GM12878 (cell line): ENCODE data around the gene SHROOM1.

Experiments
- CHD2 ChIP-seq: IDR thresholded peaks from 2 replicates; pipeline ENCODE4 v1.6.1; 2011; ENCODE audit warnings: low read depth, low read length, improper control_type of control experiment, borderline replicate concordance
- DPF2 ChIP-seq: fragments of 450-650 bp; IDR thresholded peaks from 2 replicates; pipeline ENCODE4 v1.6.1; 2017; ENCODE audit warnings: mild to moderate bottlenecking
- EZH2 ChIP-seq: IDR thresholded peaks from 2 replicates; pipeline ENCODE4 v1.6.1; 2012; ENCODE audit warnings: low read depth, mild to moderate bottlenecking, control low read depth, inconsistent platforms, low read length, borderline replicate concordance; ENCODE audit not compliant: control insufficient read depth
- MXI1 ChIP-seq: fragments of 150-350 bp; IDR thresholded peaks from 2 replicates; pipeline ENCODE4 v1.6.1; 2011; ENCODE audit warnings: low read depth, mild to moderate bottlenecking, inconsistent platforms, low read length, improper control_type of control experiment
- POLR2A ChIP-seq: IDR thresholded peaks from 2 replicates; pipeline ENCODE4 v1.6.1; 2011; ENCODE audit warnings: low read depth, mild to moderate bottlenecking, low read length
- POLR2AphosphoS5 ChIP-seq: IDR thresholded peaks from 2 replicates; pipeline ENCODE4 v1.6.1; 2011; ENCODE audit warnings: mild to moderate bottlenecking, low read length, inconsistent platforms
- POU2F2 ChIP-seq: IDR thresholded peaks from 3 replicates; pipeline ENCODE4 v1.6.1; 2011; ENCODE audit warnings: low read depth, mild to moderate bottlenecking, low read length, borderline replicate concordance
- RAD51 ChIP-seq: fragments of 450-650 bp; IDR thresholded peaks from 2 replicates; pipeline ENCODE4 v1.6.1; 2016; ENCODE audit warnings: moderate library complexity, mild to moderate bottlenecking, inconsistent platforms
- SREBF1 ChIP-seq: IDR thresholded peaks from 2 replicates; pipeline ENCODE4 v1.6.1; 2012; ENCODE audit warnings: mild to moderate bottlenecking, low read length
- TF ChIP-seq, protein P1 (sequence below), 3 experiments: IDR thresholded peaks in 2 of 3; conservative IDR thresholded peaks in 1 of 3; 2 replicates each; pipeline ENCODE4 v1.5.1; 2011; ENCODE audit warnings: low read depth in 3 of 3, low read length in 3 of 3, mild to moderate bottlenecking in 3 of 3, control low read depth in 2 of 3, moderate library complexity in 2 of 3, inconsistent platforms in 1 of 3, mixed read lengths in 1 of 3; ENCODE audit not compliant: control insufficient read depth in 2 of 3, insufficient read depth in 1 of 3; ENCODE audit errors: extremely low read depth in 1 of 3
- TF ChIP-seq, protein P2 (sequence below): fragments of 450-650 bp; IDR thresholded peaks from 2 replicates; pipeline ENCODE4 v1.6.1; 2018; ENCODE audit warnings: mild to moderate bottlenecking, low read depth, moderate library complexity; ENCODE audit not compliant: partially characterized antibody
- TF ChIP-seq, protein P3 (sequence below): IDR thresholded peaks from 2 replicates; pipeline ENCODE4 v1.6.1; 2011; ENCODE audit warnings: mild to moderate bottlenecking, low read depth, low read length, moderate library complexity; ENCODE audit not compliant: insufficient replicate concordance
- TF ChIP-seq, protein P4 (sequence below): IDR thresholded peaks from 2 replicates; pipeline ENCODE4 v1.6.1; 2011; ENCODE audit warnings: low read depth, mild to moderate bottlenecking, low read length, moderate library complexity, borderline replicate concordance; ENCODE audit errors: extremely low read depth

DNA sequence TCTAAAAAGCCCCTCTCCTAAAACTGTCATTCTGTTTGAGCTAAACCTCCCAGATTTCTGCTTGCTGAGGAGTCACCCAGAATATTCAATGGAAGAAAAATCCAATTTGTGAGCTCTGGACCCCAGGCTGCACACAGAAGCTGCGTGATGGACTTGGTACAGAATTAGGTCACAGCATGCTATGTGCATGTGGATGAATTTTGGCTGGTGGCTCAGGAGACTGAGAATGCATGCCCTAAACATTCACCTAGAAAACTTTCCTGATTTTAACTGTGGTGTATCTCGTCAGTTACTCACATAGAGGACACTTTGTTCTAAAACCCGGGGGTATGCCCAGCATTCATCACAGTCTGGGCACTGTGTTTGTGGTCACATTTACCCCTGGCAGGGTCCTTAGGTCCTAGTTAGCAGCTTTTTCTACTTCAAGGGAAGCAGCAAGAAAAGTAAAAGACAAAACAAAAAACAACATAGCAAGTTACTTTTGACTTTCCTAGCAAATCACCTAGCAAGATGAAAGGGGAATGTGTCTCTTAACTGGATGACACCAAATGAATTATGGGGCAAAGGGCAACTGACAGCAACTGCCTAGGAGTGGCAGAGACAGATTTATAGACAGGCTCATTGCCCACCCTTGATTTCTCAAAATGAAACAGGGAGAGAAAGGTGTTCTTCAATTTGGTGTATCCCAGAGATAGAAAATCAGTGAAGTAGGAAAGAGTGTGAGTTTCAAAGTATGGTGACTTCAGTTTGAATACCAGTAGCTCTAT lies 8.3 kb upstream of the SHROOM1 start:
- TF ChIP-seq DPF2 (no peak), CHD2 (no peak), SREBF1 (no peak), EZH2 (no peak), POLR2A (no peak), POU2F2 (no peak), RAD51 (no peak), POLR2AphosphoS5 (no peak), MXI1 (no peak)
- TF ChIP-seq, protein P1, sequence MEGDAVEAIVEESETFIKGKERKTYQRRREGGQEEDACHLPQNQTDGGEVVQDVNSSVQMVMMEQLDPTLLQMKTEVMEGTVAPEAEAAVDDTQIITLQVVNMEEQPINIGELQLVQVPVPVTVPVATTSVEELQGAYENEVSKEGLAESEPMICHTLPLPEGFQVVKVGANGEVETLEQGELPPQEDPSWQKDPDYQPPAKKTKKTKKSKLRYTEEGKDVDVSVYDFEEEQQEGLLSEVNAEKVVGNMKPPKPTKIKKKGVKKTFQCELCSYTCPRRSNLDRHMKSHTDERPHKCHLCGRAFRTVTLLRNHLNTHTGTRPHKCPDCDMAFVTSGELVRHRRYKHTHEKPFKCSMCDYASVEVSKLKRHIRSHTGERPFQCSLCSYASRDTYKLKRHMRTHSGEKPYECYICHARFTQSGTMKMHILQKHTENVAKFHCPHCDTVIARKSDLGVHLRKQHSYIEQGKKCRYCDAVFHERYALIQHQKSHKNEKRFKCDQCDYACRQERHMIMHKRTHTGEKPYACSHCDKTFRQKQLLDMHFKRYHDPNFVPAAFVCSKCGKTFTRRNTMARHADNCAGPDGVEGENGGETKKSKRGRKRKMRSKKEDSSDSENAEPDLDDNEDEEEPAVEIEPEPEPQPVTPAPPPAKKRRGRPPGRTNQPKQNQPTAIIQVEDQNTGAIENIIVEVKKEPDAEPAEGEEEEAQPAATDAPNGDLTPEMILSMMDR (IDR thresholded peaks at IDR 0.05 in 2 of 3, conservative IDR thresholded peaks at IDR 0.05 in 1 of 3; ENCODE audit: control insufficient read depth in 2 of 3, extremely low read depth in 1 of 3, insufficient read depth in 1 of 3, low read depth in 3 of 3, low read length in 3 of 3) = no peak
- TF ChIP-seq, protein P2, sequence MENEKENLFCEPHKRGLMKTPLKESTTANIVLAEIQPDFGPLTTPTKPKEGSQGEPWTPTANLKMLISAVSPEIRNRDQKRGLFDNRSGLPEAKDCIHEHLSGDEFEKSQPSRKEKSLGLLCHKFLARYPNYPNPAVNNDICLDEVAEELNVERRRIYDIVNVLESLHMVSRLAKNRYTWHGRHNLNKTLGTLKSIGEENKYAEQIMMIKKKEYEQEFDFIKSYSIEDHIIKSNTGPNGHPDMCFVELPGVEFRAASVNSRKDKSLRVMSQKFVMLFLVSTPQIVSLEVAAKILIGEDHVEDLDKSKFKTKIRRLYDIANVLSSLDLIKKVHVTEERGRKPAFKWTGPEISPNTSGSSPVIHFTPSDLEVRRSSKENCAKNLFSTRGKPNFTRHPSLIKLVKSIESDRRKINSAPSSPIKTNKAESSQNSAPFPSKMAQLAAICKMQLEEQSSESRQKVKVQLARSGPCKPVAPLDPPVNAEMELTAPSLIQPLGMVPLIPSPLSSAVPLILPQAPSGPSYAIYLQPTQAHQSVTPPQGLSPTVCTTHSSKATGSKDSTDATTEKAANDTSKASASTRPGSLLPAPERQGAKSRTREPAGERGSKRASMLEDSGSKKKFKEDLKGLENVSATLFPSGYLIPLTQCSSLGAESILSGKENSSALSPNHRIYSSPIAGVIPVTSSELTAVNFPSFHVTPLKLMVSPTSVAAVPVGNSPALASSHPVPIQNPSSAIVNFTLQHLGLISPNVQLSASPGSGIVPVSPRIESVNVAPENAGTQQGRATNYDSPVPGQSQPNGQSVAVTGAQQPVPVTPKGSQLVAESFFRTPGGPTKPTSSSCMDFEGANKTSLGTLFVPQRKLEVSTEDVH = no peak
- TF ChIP-seq, protein P3, sequence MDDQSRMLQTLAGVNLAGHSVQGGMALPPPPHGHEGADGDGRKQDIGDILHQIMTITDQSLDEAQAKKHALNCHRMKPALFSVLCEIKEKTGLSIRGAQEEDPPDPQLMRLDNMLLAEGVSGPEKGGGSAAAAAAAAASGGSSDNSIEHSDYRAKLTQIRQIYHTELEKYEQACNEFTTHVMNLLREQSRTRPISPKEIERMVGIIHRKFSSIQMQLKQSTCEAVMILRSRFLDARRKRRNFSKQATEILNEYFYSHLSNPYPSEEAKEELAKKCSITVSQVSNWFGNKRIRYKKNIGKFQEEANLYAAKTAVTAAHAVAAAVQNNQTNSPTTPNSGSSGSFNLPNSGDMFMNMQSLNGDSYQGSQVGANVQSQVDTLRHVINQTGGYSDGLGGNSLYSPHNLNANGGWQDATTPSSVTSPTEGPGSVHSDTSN = no peak
- TF ChIP-seq, protein P4, sequence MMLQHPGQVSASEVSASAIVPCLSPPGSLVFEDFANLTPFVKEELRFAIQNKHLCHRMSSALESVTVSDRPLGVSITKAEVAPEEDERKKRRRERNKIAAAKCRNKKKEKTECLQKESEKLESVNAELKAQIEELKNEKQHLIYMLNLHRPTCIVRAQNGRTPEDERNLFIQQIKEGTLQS = no peak
